ENCODE results near the gene PTCH1. TPM values are rescaled to one million over a fixed set of nuclear protein-coding genes. Genes with fewer than 3 reads are reported as not detected.

PTCH1 gene
- total and polyA plus RNA-seq, 2 donors (not counting 1 experiment from before 2014, with no cell fraction given), result 3.5 to 13.8 TPM

GRCh38 chr9:95477885-95478284 lies 38.9 kb downstream of the PTCH1 start:
- no peak for TF ChIP-seq EZH2 (IDR thresholded peaks at IDR 0.05; ENCODE audit: borderline replicate concordance, insufficient read depth, low read depth, low read length, poor library complexity, severe bottlenecking)
- no peak for TF ChIP-seq CTCF (IDR thresholded peaks at IDR 0.05)
- no peak for DNase-seq
- 94% methylated on average over 12 of the region's 15 CpGs for WGBS (ENCODE audit: insufficient coverage)
- Histone ChIP-seq H3K27ac (ENCODE audit: low read length in 2 of 2) (no peak overlapping the region), H3K4me3 (ENCODE audit: control extremely low read depth in 1 of 5, extremely low read depth in 1 of 5, insufficient read depth in 1 of 5, low read depth in 2 of 5, low read length in 4 of 5) (no peak overlapping the region), H4K20me1 (ENCODE audit: control insufficient read depth, insufficient read depth, low read length, poor library complexity, severe bottlenecking) (no peaks in the 10 kb centered on the region), H3K4me2 (replicated peaks; ENCODE audit: low read depth, low read length, poor library complexity, severe bottlenecking) (no peak overlapping the region), H3K36me3 (replicated peaks in 1 of 2; ENCODE audit: control extremely low read depth in 1 of 2, control insufficient read depth in 1 of 2, extremely low read depth in 1 of 2, insufficient read depth in 2 of 2, low read length in 1 of 2) (no peaks in the 10 kb centered on the region), H3K79me2 (ENCODE audit: control insufficient read depth, insufficient read depth, low read length) (no peaks in the 10 kb centered on the region), H3K9ac (ENCODE audit: low read length) (no peak overlapping the region), H3K27me3 (replicated peaks in 1 of 4; ENCODE audit: control extremely low read depth in 1 of 4, control insufficient read depth in 3 of 4, insufficient read depth in 4 of 4, low read length in 3 of 4) (no peaks in the 10 kb centered on the region), H3K4me1 (ENCODE audit: control insufficient read depth in 2 of 2, insufficient read depth in 2 of 2, low read length in 2 of 2) (no peaks in the 10 kb centered on the region), H3K9me3 (ENCODE audit: control extremely low read depth in 1 of 3, control insufficient read depth in 2 of 3, insufficient read depth in 1 of 3, low read length in 2 of 3) (no peaks in the 10 kb centered on the region), H2AFZ (ENCODE audit: insufficient read depth, low read depth, low read length, poor library complexity, severe bottlenecking) (no peak overlapping the region)
- H3K4me3 Mint-ChIP-seq, result no peak overlapping the region
- intact Hi-C loops (cut with micrococcal nuclease), result no loop called here
- H3K27ac Mint-ChIP-seq, result no peak overlapping the region
- H3K27me3 Mint-ChIP-seq, result peaks cover 28% of the 10 kb centered on the region
- ChIA-PET CTCF (no interaction called here), POLR2A (no interaction called here)
- H3K4me1 Mint-ChIP-seq, result no peaks in the 10 kb centered on the region
- no peaks in the 10 kb centered on the region for H3K9me3 Mint-ChIP-seq (ENCODE audit: insufficient read depth)
- no peak for ATAC-seq (ENCODE audit: low read depth)

DNA sequence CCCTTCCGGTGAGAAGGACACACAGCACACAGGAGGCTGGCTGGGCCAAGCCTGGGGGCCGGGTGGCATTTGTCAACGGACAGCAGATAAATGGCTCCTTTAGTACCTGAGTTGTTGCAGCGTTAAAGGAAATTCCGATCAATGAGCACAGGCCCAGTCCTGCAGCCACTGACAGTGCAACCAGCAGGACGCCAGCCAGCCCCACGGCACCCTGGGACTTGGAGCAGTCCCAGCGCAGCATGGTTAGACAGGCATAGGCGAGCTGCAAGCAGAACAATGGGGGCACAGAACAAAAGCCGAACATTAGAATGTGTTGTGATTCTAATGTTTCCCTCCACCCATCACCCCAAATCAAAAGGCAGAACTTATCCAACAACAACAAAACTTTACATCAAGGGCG lies 39.3 kb downstream of the PTCH1 start:
- TF ChIP-seq CTCF (IDR thresholded peaks at IDR 0.05), result no peak
- TF ChIP-seq EZH2 (IDR thresholded peaks at IDR 0.05; ENCODE audit: borderline replicate concordance, insufficient read depth, low read depth, low read length, poor library complexity, severe bottlenecking), result no peak
- ATAC-seq (ENCODE audit: low read depth) (no peak), DNase-seq (no peak)
- Histone ChIP-seq H3K27ac (ENCODE audit: low read length in 2 of 2) (no peak overlapping the region), H3K9me3 (ENCODE audit: control extremely low read depth in 1 of 3, control insufficient read depth in 2 of 3, insufficient read depth in 1 of 3, low read length in 2 of 3) (no peaks in the 10 kb centered on the region), H3K36me3 (replicated peaks in 1 of 2; ENCODE audit: control extremely low read depth in 1 of 2, control insufficient read depth in 1 of 2, extremely low read depth in 1 of 2, insufficient read depth in 2 of 2, low read length in 1 of 2) (no peaks in the 10 kb centered on the region), H3K4me3 (ENCODE audit: control extremely low read depth in 1 of 5, extremely low read depth in 1 of 5, insufficient read depth in 1 of 5, low read depth in 2 of 5, low read length in 4 of 5) (no peak overlapping the region), H3K79me2 (ENCODE audit: control insufficient read depth, insufficient read depth, low read length) (no peaks in the 10 kb centered on the region), H2AFZ (ENCODE audit: insufficient read depth, low read depth, low read length, poor library complexity, severe bottlenecking) (no peak overlapping the region), H3K4me2 (replicated peaks; ENCODE audit: low read depth, low read length, poor library complexity, severe bottlenecking) (no peak overlapping the region), H3K27me3 (replicated peaks in 1 of 4; ENCODE audit: control extremely low read depth in 1 of 4, control insufficient read depth in 3 of 4, insufficient read depth in 4 of 4, low read length in 3 of 4) (no peaks in the 10 kb centered on the region), H3K9ac (ENCODE audit: low read length) (no peak overlapping the region), H4K20me1 (ENCODE audit: control insufficient read depth, insufficient read depth, low read length, poor library complexity, severe bottlenecking) (no peaks in the 10 kb centered on the region), H3K4me1 (ENCODE audit: control insufficient read depth in 2 of 2, insufficient read depth in 2 of 2, low read length in 2 of 2) (no peaks in the 10 kb centered on the region)
- 96% methylated on average over 9 of the region's 11 CpGs for WGBS (ENCODE audit: insufficient coverage)
- H3K27ac Mint-ChIP-seq, result no peak overlapping the region
- no peaks in the 10 kb centered on the region for H3K4me1 Mint-ChIP-seq
- H3K27me3 Mint-ChIP-seq, result peaks cover 28% of the 10 kb centered on the region
- H3K4me3 Mint-ChIP-seq, result no peak overlapping the region
- intact Hi-C loops (cut with micrococcal nuclease), result no loop called here
- no peaks in the 10 kb centered on the region for H3K9me3 Mint-ChIP-seq (ENCODE audit: insufficient read depth)
- POLR2A ChIA-PET, result no interaction called here
- CTCF ChIA-PET, result no interaction called here

Measured in B cell (primary cell).